Ovary (tissue), 9 donors: Measurements from ENCODE around the gene ADARB2. TPM values are rescaled to one million over a fixed set of nuclear protein-coding genes. Genes with fewer than 3 reads are reported as not detected.

ENCODE experiments used
- DNase-seq, 5 donors: peaks; one replicate each; pipeline ENCODE4 v3.0.0-alpha.2; 2019 to 2020
- H3K27ac ChIP-seq, 2 donors: fragments of 200-600 bp; one replicate each; pipeline versions ENCODE4 v1.5.1 to v1.8.0; 2019 to 2022
- H3K27me3 ChIP-seq: fragments of 200-600 bp; one replicate; pipeline ENCODE4 v1.8.0; 2022
- H3K36me3 ChIP-seq: fragments of 200-600 bp; sonication (generic); one replicate; pipeline ENCODE4 v1.5.1; 2019
- H3K4me1 ChIP-seq: one replicate; pipeline ENCODE4 v1.8.1; 2013; ENCODE audit warnings: mild to moderate bottlenecking, moderate library complexity; ENCODE audit not compliant: insufficient read depth
- H3K4me3 ChIP-seq: fragments of 200-600 bp; sonication (generic); one replicate; pipeline ENCODE4 v1.5.1; 2017
- H3K9me3 ChIP-seq, 2 donors: fragments of 200-600 bp in 1 of 2; sonication (generic) in 1 of 2; one replicate each; pipeline versions ENCODE4 v1.5.1 to v1.8.1; 2013 to 2019; ENCODE audit warnings: mild to moderate bottlenecking in 1 of 2, moderate library complexity in 1 of 2
- CTCF ChIP-seq, 3 donors: fragments of 450-650 bp in 2 of 3; fragments of 200-600 bp in 1 of 3; IDR thresholded peaks; one replicate each; pipeline versions ENCODE4 v1.5.1 to v1.8.0; 2016 to 2022; ENCODE audit warnings: antibody characterized with exemption in 3 of 3, mild to moderate bottlenecking in 1 of 3
- EP300 ChIP-seq: sonication (generic); formaldehyde crosslinking; IDR thresholded peaks from one replicate; pipeline ENCODE4 v1.6.1; 2017; ENCODE audit warnings: antibody characterized with exemption
- POLR2A ChIP-seq: fragments of 450-650 bp; IDR thresholded peaks from one replicate; pipeline ENCODE4 v1.6.1; 2017; ENCODE audit warnings: antibody characterized with exemption, mild to moderate bottlenecking, moderate library complexity
- WGBS, 3 donors: extraction: QIAGEN DNeasy Blood & Tissue Kit in 1 of 3; methylation state at CpG; one replicate each; pipeline versions ENCODE4 v1.1.5 to v1.1.7; 2013 to 2017; 5-methylcytosine and 5-hydroxymethylcytosine counted together
- intact Hi-C, 4 donors: fragments of 100-400 bp; cut with DNase I; formaldehyde crosslinking; loops; one replicate each; pipeline versions ENCODE4 v1.11.0 to v1.15.1; 2022 to 2023
- polyA plus RNA-seq, 2 donors: library from polyadenylated mRNA; stranded (reverse); fragments of 200-250 nt in 1 of 2; fragments of 350-450 nt in 1 of 2; fragmentation: Illumina TruSeq in 1 of 2; extraction: RNeasy Lipid Tissue Mini Kit (QIAGEN cat#74804) in 1 of 2; gene quantifications; one replicate each; pipeline ENCODE4 v1.2.3, GENCODE V29; 2013 to 2014
- total RNA-seq, 7 donors: library from RNA; depleted of rRNA in 2 of 7; stranded (reverse); fragments of >200 nt in 2 of 7; fragmentation: NEBNext Ultra II Directional in 3 of 7; extraction: Animal tissue kit (Norgen Biotek cat#: 25700) in 3 of 7; gene quantifications; one replicate each; pipeline versions ENCODE4 v1.1.0 to v1.2.4, GENCODE V29; 2016 to 2023
- donor health status: DM: no; HTN: no; CAD: no; lungs with moderate emphysema.
- donor health status: DM: no; HTN: no; CAD: no.
- donor health status: Bipolar disorder and iron deficiency.
- donor health status: DM: yes; HTN: yes; CAD: no.
- donor health status: DM: no; HTN: no; CAD: no.
- donor health status: DM: yes; HTN: yes; CAD: no.

The ADARB2 gene
- total and polyA plus RNA-seq, 9 donors = 0.12 to 2.0 (median 0.36) TPM; not detected in 2

GRCh38 chr10:1643908-1644179 is 93.5 kb downstream of the ADARB2 start:
- Histone ChIP-seq H3K27me3 (no peaks in the 10 kb centered on the region), H3K27ac (no peak overlapping the region), H3K36me3 (no peaks in the 10 kb centered on the region), H3K9me3 (no peaks in the 10 kb centered on the region), H3K4me1 (no peaks in the 10 kb centered on the region), H3K4me3 (no peak overlapping the region)
- WGBS, 3 donors = 48 to 66% (median 60%) methylated on average over 9 of the region's 9 CpGs
- intact Hi-C loops = no loop called here
- DNase-seq = no peak
- TF ChIP-seq CTCF (IDR thresholded peaks at IDR 0.05) (no peak), EP300 (no peak), POLR2A (no peak)

- intact Hi-C loops = no loop called here
- Histone ChIP-seq H3K4me3 (no peak overlapping the region), H3K27ac (no peak overlapping the region), H3K36me3 (no peaks in the 10 kb centered on the region), H3K27me3 (no peaks in the 10 kb centered on the region), H3K9me3 (no peaks in the 10 kb centered on the region), H3K4me1 (no peaks in the 10 kb centered on the region)
- no peak for DNase-seq
- no peak for TF ChIP-seq CTCF (IDR thresholded peaks at IDR 0.05)
- TF ChIP-seq EP300 = no peak
- TF ChIP-seq POLR2A = no peak
- 43 to 53% (median 47%) methylated on average over 11 of the region's 11 CpGs for WGBS, 3 donors
Measured at GRCh38 chr10:1643161-1643907, 94.0 kb downstream of the ADARB2 start.

GRCh38 chr10:1642600-1643160 is 94.6 kb downstream of the ADARB2 start:
- H3K27me3 ChIP-seq = no peaks in the 10 kb centered on the region
- 70 to 83% (median 78%) methylated on average over 8 of the region's 8 CpGs for WGBS, 3 donors

GRCh38 chr10:1641402-1641801 is 95.9 kb downstream of the ADARB2 start:
- no peaks in the 10 kb centered on the region for H3K27me3 ChIP-seq
- no peak overlapping the region for H3K4me3 ChIP-seq
- TF ChIP-seq EP300 = no peak
- TF ChIP-seq CTCF (IDR thresholded peaks at IDR 0.05) = no peak
- TF ChIP-seq POLR2A = no peak
- intact Hi-C loops = no loop called here
- DNase-seq = no peak
- no peaks in the 10 kb centered on the region for H3K4me1 ChIP-seq
- no peak overlapping the region for H3K27ac ChIP-seq
- no peaks in the 10 kb centered on the region for H3K36me3 ChIP-seq
- H3K9me3 ChIP-seq = no peaks in the 10 kb centered on the region
- WGBS, 3 donors = 37 to 48% (median 41%) methylated on average over 7 of the region's 7 CpGs

More at GRCh38 chr10:1642600-1643160, 94.6 kb downstream of the ADARB2 start:
- no peak for TF ChIP-seq EP300
- no peak for TF ChIP-seq CTCF (IDR thresholded peaks at IDR 0.05)
- Histone ChIP-seq H3K4me3 (no peak overlapping the region), H3K4me1 (no peaks in the 10 kb centered on the region), H3K27ac (no peak overlapping the region), H3K9me3 (no peaks in the 10 kb centered on the region), H3K36me3 (no peaks in the 10 kb centered on the region)
- no peak for DNase-seq
- intact Hi-C loops = no loop called here
